Brain microvascular endothelial cell (primary cell): Measurements from ENCODE around the gene HLA-A.
"Not testable (repeated sequence)": the region's sequence is repeated elsewhere in the genome, so short reads cannot be mapped to it uniquely, and the experiment has no call there.

Experiments
- DNase-seq: peaks from one replicate; pipeline ENCODE4 v3.0.0-alpha.2; 2020
- H3K27ac ChIP-seq: fragments of 250-450 bp; sonication (Bioruptor Pico); 2 replicates; pipeline ENCODE4 v1.5.1; 2020; ENCODE audit warnings: mild to moderate bottlenecking, moderate library complexity
- H3K27me3 ChIP-seq: fragments of 250-450 bp; sonication (Bioruptor Pico); replicated peaks from 2 replicates; pipeline ENCODE4 v1.5.1; 2020; ENCODE audit warnings: mild to moderate bottlenecking
- H3K36me3 ChIP-seq: fragments of 250-450 bp; sonication (Bioruptor Pico); replicated peaks from 2 replicates; pipeline ENCODE4 v1.5.1; 2020; ENCODE audit warnings: mild to moderate bottlenecking
- H3K4me3 ChIP-seq: 2 replicates; pipeline ENCODE4 v1.5.1; 2011; ENCODE audit warnings: low read depth, mild to moderate bottlenecking, control low read depth, low read length, moderate library complexity
- CTCF ChIP-seq: IDR thresholded peaks from 2 replicates; pipeline ENCODE4 v1.5.1; 2011; ENCODE audit warnings: low read depth, mild to moderate bottlenecking, moderate library complexity, low read length, control low read depth, inconsistent platforms; ENCODE audit errors: missing control alignments
- in situ Hi-C: cut with HindIII; loops from 2 replicates; pipeline ENCODE4 v1.10.0; 2017; ENCODE audit warnings: low sequenced_read_pairs, low pct_ligation_motif_present

HLA-A gene

GRCh38 chr6:29926413-29927274 is 15.7 kb upstream of the HLA-A start:
- Histone ChIP-seq H3K4me3 (peak overlapping the region; percentile 77), H3K36me3 (no peaks in the 10 kb centered on the region), H3K27ac (no peak overlapping the region), H3K27me3 (no peaks in the 10 kb centered on the region)
- DNase-seq, result peak; percentile 35
- TF ChIP-seq CTCF, result no peak
- in situ Hi-C loops, result no loop called here

GRCh38 chr6:29927275-29927569 is 15.1 kb upstream of the HLA-A start:
- no peaks in the 10 kb centered on the region for H3K36me3 ChIP-seq
- in situ Hi-C loops, result no loop called here
- H3K4me3 ChIP-seq, result peak overlapping the region; percentile 48
- no peak overlapping the region for H3K27ac ChIP-seq
- DNase-seq, result no peak
- no peak for TF ChIP-seq CTCF
- no peaks in the 10 kb centered on the region for H3K27me3 ChIP-seq

- in situ Hi-C loops, result no loop called here
- DNase-seq, result no peak
- H3K27me3 ChIP-seq, result no peaks in the 10 kb centered on the region
- H3K27ac ChIP-seq, result no peak overlapping the region
- TF ChIP-seq CTCF, result no peak
- H3K36me3 ChIP-seq, result no peaks in the 10 kb centered on the region
- no peak overlapping the region for H3K4me3 ChIP-seq
Measured at GRCh38 chr6:29927841-29928388, 14.4 kb upstream of the HLA-A start.

GRCh38 chr6:29930047-29930446 is 12.3 kb upstream of the HLA-A start:
- DNase-seq, H3K27ac ChIP-seq, H3K36me3 ChIP-seq, H3K27me3 ChIP-seq, in situ Hi-C loops, H3K4me3 ChIP-seq: not testable (repeated sequence)

- H3K27ac ChIP-seq, result no peak overlapping the region
- no peaks in the 10 kb centered on the region for H3K36me3 ChIP-seq
- in situ Hi-C loops, result no loop called here
- no peaks in the 10 kb centered on the region for H3K27me3 ChIP-seq
- H3K4me3 ChIP-seq, result no peak overlapping the region
- TF ChIP-seq CTCF, result no peak
- no peak for DNase-seq
Measured at GRCh38 chr6:29933955-29934354, 8.4 kb upstream of the HLA-A start.

- in situ Hi-C loops, result no loop called here
- no peak for TF ChIP-seq CTCF
- Histone ChIP-seq H3K27ac (no peak overlapping the region), H3K27me3 (no peaks in the 10 kb centered on the region), H3K4me3 (no peak overlapping the region), H3K36me3 (no peaks in the 10 kb centered on the region)
- no peak for DNase-seq
Measured at GRCh38 chr6:29935273-29935955, 6.9 kb upstream of the HLA-A start.
